ENCODE data around the gene CPA5. TPM values are rescaled to one million over a fixed set of nuclear protein-coding genes. Genes with fewer than 3 reads are reported as not detected.
A peak's percentile ranks its signal among the peaks of the same experiment; 100 is the strongest.

The CPA5 gene
- total RNA-seq, 1 donor from 2014 or later: not detected

- Histone ChIP-seq H3K4me1 (peaks cover 14% of the 10 kb centered on the region), H3K4me3 (no peak overlapping the region), H3K27ac (no peak overlapping the region), H3K27me3 (no peaks in the 10 kb centered on the region), H3K9me3 (peaks cover 3% of the 10 kb centered on the region), H3K36me3 (no peaks in the 10 kb centered on the region)
- no peak for TF ChIP-seq CTCF (IDR thresholded peaks at IDR 0.05)
- no peak for ATAC-seq
- intact Hi-C loops (cut with DNase I): no loop called here
- peak; percentile 5 for DNase-seq
These were observed 13.9 kb downstream of the CPA5 start for GRCh38 chr7:130358471-130358870.

GRCh38 chr7:130359276-130359857, 14.8 kb downstream of the CPA5 start:
- intact Hi-C loops (cut with DNase I): no loop called here
- Histone ChIP-seq H3K27me3 (no peaks in the 10 kb centered on the region), H3K4me3 (no peak overlapping the region), H3K27ac (no peak overlapping the region), H3K4me1 (peaks cover 14% of the 10 kb centered on the region), H3K9me3 (peaks cover 3% of the 10 kb centered on the region), H3K36me3 (no peaks in the 10 kb centered on the region)
- ATAC-seq (no peak), DNase-seq (peak; percentile 28)
- TF ChIP-seq CTCF (IDR thresholded peaks at IDR 0.05): no peak

- peaks cover 3% of the 10 kb centered on the region for H3K9me3 ChIP-seq
- H3K27me3 ChIP-seq: no peaks in the 10 kb centered on the region
- ATAC-seq (no peak), DNase-seq (peak; percentile 7)
- no peak overlapping the region for H3K27ac ChIP-seq
- intact Hi-C loops (cut with DNase I): no loop called here
- no peak for TF ChIP-seq CTCF (IDR thresholded peaks at IDR 0.05)
- H3K4me1 ChIP-seq: peaks cover 14% of the 10 kb centered on the region
- H3K36me3 ChIP-seq: no peaks in the 10 kb centered on the region
- H3K4me3 ChIP-seq: no peak overlapping the region
These were observed 15.9 kb downstream of the CPA5 start for GRCh38 chr7:130360518-130360917.

- intact Hi-C loops (cut with DNase I): no loop called here
- ATAC-seq: no peak
- Histone ChIP-seq H3K27ac (no peak overlapping the region), H3K4me1 (peaks cover 10% of the 10 kb centered on the region), H3K27me3 (no peaks in the 10 kb centered on the region), H3K36me3 (no peaks in the 10 kb centered on the region), H3K4me3 (no peak overlapping the region), H3K9me3 (peaks cover 3% of the 10 kb centered on the region)
- TF ChIP-seq CTCF (IDR thresholded peaks at IDR 0.05): no peak
- peak; percentile 31 for DNase-seq
These were observed 17.1 kb downstream of the CPA5 start for GRCh38 chr7:130361681-130362080.

- no peak for TF ChIP-seq CTCF (IDR thresholded peaks at IDR 0.05)
- peaks cover 3% of the 10 kb centered on the region for H3K4me1 ChIP-seq
- peak; percentile 38 for DNase-seq
These were observed 17.7 kb downstream of the CPA5 start for GRCh38 chr7:130362251-130362816.

More at GRCh38 chr7:130362251-130362816, 17.7 kb downstream of the CPA5 start:
- intact Hi-C loops (cut with DNase I): no loop called here
- ATAC-seq: no peak
- Histone ChIP-seq H3K4me3 (no peak overlapping the region), H3K9me3 (peaks cover 3% of the 10 kb centered on the region), H3K27me3 (no peaks in the 10 kb centered on the region), H3K27ac (no peak overlapping the region), H3K36me3 (no peaks in the 10 kb centered on the region)
